Dedifferentiated amniotic fluid mesenchymal stem cell (primary cell): ENCODE measurements around the gene VPS54.
A peak's percentile ranks its signal among the peaks of the same experiment; 100 is the strongest.

Source experiments
- DNase-seq: peaks from one replicate; pipeline ENCODE4 v3.0.0-alpha.2; 2016; ENCODE audit errors: extremely low spot score

VPS54 gene

GRCh38 chr2:64019083-64019974 is at the start of gene VPS54:
TSS of gene VPS54 (minus strand) at chr2:64019428. CDS start at chr2:63983999, 35,429 bp downstream.
- peak; percentile 29 for DNase-seq

- DNase-seq: no peak
These were observed 48.1 kb upstream of the VPS54 start for GRCh38 chr2:64067326-64067725.

- no peak for DNase-seq
These were observed 46.3 kb upstream of the VPS54 start for GRCh38 chr2:64065516-64065915.

- DNase-seq: no peak
These were observed 44.7 kb upstream of the VPS54 start for GRCh38 chr2:64063924-64064331.

GRCh38 chr2:64063454-64063853 is 44.2 kb upstream of the VPS54 start:
- no peak for DNase-seq

- DNase-seq: no peak
These were observed 43.6 kb upstream of the VPS54 start for GRCh38 chr2:64062840-64063239.

- no peak for DNase-seq
These were observed 40.0 kb upstream of the VPS54 start for GRCh38 chr2:64059270-64059669.

GRCh38 chr2:64056021-64056420 is 36.8 kb upstream of the VPS54 start:
- DNase-seq: no peak

- DNase-seq: no peak
These were observed 35.1 kb upstream of the VPS54 start for GRCh38 chr2:64054161-64054915.

- no peak for DNase-seq
These were observed 33.4 kb upstream of the VPS54 start for GRCh38 chr2:64052463-64053241.

- DNase-seq: peak; percentile 78
These were observed 30.5 kb upstream of the VPS54 start for GRCh38 chr2:64049633-64050220.

GRCh38 chr2:64045938-64046337 is 26.7 kb upstream of the VPS54 start:
- DNase-seq: no peak

GRCh38 chr2:64040161-64040560 is 20.9 kb upstream of the VPS54 start:
- no peak for DNase-seq

GRCh38 chr2:64036034-64036705 is 16.9 kb upstream of the VPS54 start:
- DNase-seq: peak; percentile 38

- DNase-seq: peak; percentile 21
These were observed 16.1 kb upstream of the VPS54 start for GRCh38 chr2:64035072-64035942.

- DNase-seq: no peak
These were observed 10.0 kb upstream of the VPS54 start for GRCh38 chr2:64029116-64029665.

- DNase-seq: no peak
These were observed 6.5 kb upstream of the VPS54 start for GRCh38 chr2:64025741-64026140.

GRCh38 chr2:64024259-64024949 is 5.2 kb upstream of the VPS54 start:
- no peak for DNase-seq
